ENCODE data around the gene UBE2J2.

Gene UBE2J2

GRCh38 chr1:1208713-1209433, 64.8 kb downstream of the UBE2J2 start:
- Histone ChIP-seq H2AFZ (no peak overlapping the region), H3K36me3 (ENCODE audit: control insufficient read depth, insufficient read depth, low read length) (no peaks in the 10 kb centered on the region), H3K9me3 (ENCODE audit: control insufficient read depth, low read length) (no peaks in the 10 kb centered on the region), H3K27me3 (ENCODE audit: control insufficient read depth, insufficient read depth, low read length) (no peaks in the 10 kb centered on the region), H3K27ac (no peak overlapping the region), H3K79me2 (no peaks in the 10 kb centered on the region), H3K4me1 (no peaks in the 10 kb centered on the region), H3K4me2 (ENCODE audit: low read length) (no peak overlapping the region), H3K4me3 (ENCODE audit: low read depth, low read length) (no peak overlapping the region), H3K9ac (no peak overlapping the region)
- no peak for TF ChIP-seq CTCF (IDR thresholded peaks at IDR 0.05)

- no peak for TF ChIP-seq CTCF (IDR thresholded peaks at IDR 0.05)
- H3K27me3 ChIP-seq (ENCODE audit: control insufficient read depth, insufficient read depth, low read length), result no peaks in the 10 kb centered on the region
- no peak overlapping the region for H2AFZ ChIP-seq
- H3K4me2 ChIP-seq (ENCODE audit: low read length), result no peak overlapping the region
- no peak overlapping the region for H3K9ac ChIP-seq
- no peaks in the 10 kb centered on the region for H3K4me1 ChIP-seq
- no peak overlapping the region for H3K27ac ChIP-seq
- no peaks in the 10 kb centered on the region for H3K9me3 ChIP-seq (ENCODE audit: control insufficient read depth, low read length)
- H3K36me3 ChIP-seq (ENCODE audit: control insufficient read depth, insufficient read depth, low read length), result no peaks in the 10 kb centered on the region
- no peak overlapping the region for H3K4me3 ChIP-seq (ENCODE audit: low read depth, low read length)
- H3K79me2 ChIP-seq, result no peaks in the 10 kb centered on the region
These were observed 66.1 kb downstream of the UBE2J2 start for GRCh38 chr1:1207571-1207892.

GRCh38 chr1:1206966-1207531, 66.6 kb downstream of the UBE2J2 start:
- no peak for TF ChIP-seq CTCF (IDR thresholded peaks at IDR 0.05)
- no peaks in the 10 kb centered on the region for H3K36me3 ChIP-seq (ENCODE audit: control insufficient read depth, insufficient read depth, low read length)

GRCh38 chr1:1206376-1206965, 67.2 kb downstream of the UBE2J2 start, which contains the start of gene TNFRSF18:
TNFRSF18 (minus strand) TSS chr1:1206592; CDS start chr1:1206571, 21 bp downstream.
- Histone ChIP-seq H2AFZ (peak within 1 kb of the TSS; percentile 42), H3K79me2 (no peaks in the 10 kb centered on the region), H3K27me3 (ENCODE audit: control insufficient read depth, insufficient read depth, low read length) (no peaks in the 10 kb centered on the region), H3K9ac (no peak within 1 kb of the TSS), H3K9me3 (ENCODE audit: control insufficient read depth, low read length) (no peaks in the 10 kb centered on the region), H3K36me3 (ENCODE audit: control insufficient read depth, insufficient read depth, low read length) (no peaks in the 10 kb centered on the region), H3K4me3 (ENCODE audit: low read depth, low read length) (peak within 1 kb of the TSS; percentile 55), H3K4me2 (ENCODE audit: low read length) (peak within 1 kb of the TSS; percentile 87), H3K27ac (no peak within 1 kb of the TSS), H3K4me1 (no peaks in the 10 kb centered on the region)
- TF ChIP-seq CTCF (IDR thresholded peaks at IDR 0.05), result no peak

More at GRCh38 chr1:1206966-1207531, 66.6 kb downstream of the UBE2J2 start:
- H3K9ac ChIP-seq, result no peak overlapping the region
- no peaks in the 10 kb centered on the region for H3K27me3 ChIP-seq (ENCODE audit: control insufficient read depth, insufficient read depth, low read length)
- H3K4me1 ChIP-seq, result no peaks in the 10 kb centered on the region
- H3K4me2 ChIP-seq (ENCODE audit: low read length), result no peak overlapping the region
- H3K79me2 ChIP-seq, result no peaks in the 10 kb centered on the region
- H2AFZ ChIP-seq, result no peak overlapping the region
- no peaks in the 10 kb centered on the region for H3K9me3 ChIP-seq (ENCODE audit: control insufficient read depth, low read length)
- no peak overlapping the region for H3K27ac ChIP-seq
- H3K4me3 ChIP-seq (ENCODE audit: low read depth, low read length), result peak overlapping the region; percentile 55

All from parathyroid adenoma (tissue), 2 donors.